Dendritic cell treated with granulocyte-macrophage colony-stimulating factor and Interleukin-4, amounts not matched to agents 40 ng/mL and 50 ng/mL, for 4 days (primary cell): ENCODE data around the gene CACNA1D.

Source experiments
- H3K27ac Mint-ChIP-seq: one replicate; pipeline ENCODE4 v1.8.0; 2022; ENCODE audit warnings: mild to moderate bottlenecking, mixed read lengths
- H3K27me3 Mint-ChIP-seq: one replicate; pipeline ENCODE4 v1.8.0; 2022; ENCODE audit warnings: mild to moderate bottlenecking, mixed read lengths
- H3K36me3 Mint-ChIP-seq: one replicate; pipeline ENCODE4 v1.8.0; 2022; ENCODE audit warnings: low read depth, mixed read lengths
- H3K4me1 Mint-ChIP-seq: one replicate; pipeline ENCODE4 v1.8.0; 2022; ENCODE audit warnings: low read depth, mixed read lengths
- H3K4me3 Mint-ChIP-seq: one replicate; pipeline ENCODE4 v1.8.0; 2022; ENCODE audit warnings: mild to moderate bottlenecking, moderate library complexity, mixed read lengths
- H3K9me3 Mint-ChIP-seq: one replicate; pipeline ENCODE4 v1.8.0; 2022; ENCODE audit warnings: mixed read lengths
- intact Hi-C: fragments of 100-400 bp; cut with micrococcal nuclease; formaldehyde crosslinking; loops from one replicate; pipeline ENCODE4 v1.15.0; 2022

Gene CACNA1D

DNA sequence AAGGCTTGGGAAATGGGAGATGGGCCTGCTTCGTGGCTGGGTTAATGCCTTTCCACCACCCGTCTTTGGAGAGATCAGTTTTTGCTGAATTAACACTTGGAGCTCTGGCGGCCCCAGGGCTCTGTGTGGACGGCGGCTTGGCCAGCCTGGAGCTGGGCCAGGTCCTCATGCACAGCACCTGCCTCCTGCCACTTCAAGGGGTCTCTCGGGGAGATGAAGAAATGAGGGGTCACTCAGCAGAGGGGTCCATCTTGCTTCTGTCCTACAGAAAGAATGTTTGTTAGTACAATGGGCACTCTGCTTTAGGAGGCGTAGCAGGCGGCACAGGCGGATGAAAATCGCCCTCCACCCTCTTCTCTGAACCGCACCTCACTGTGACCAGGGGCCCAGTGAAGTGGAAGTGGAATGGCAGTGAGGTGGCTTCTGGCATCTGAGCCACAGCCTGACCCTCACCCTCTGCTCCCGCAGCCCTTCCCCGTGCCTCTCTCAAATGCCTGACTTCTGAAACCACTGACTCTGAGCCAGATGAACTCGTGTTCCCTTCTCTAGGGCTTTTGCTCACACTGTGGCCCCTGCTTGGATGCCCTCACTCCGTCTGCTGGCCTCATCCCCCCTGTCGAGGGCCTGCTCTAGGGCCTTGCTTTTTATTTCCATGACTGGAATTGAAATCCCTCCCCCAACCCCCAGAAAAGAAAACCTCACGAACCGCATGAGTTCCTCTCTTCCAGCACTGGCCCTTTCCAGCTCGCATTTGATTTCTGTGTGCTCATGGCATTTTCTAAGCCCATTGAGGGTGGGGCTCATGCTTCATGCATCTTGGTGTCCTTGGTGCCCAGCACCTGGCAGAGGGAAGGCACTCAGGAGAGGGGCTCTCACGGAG is 309.6 kb downstream of the CACNA1D start:
- no peaks in the 10 kb centered on the region for H3K36me3 Mint-ChIP-seq
- H3K9me3 Mint-ChIP-seq, result no peaks in the 10 kb centered on the region
- no peak overlapping the region for H3K4me3 Mint-ChIP-seq
- peaks cover 29% of the 10 kb centered on the region for H3K4me1 Mint-ChIP-seq
- peak overlapping the region; percentile 2 for H3K27ac Mint-ChIP-seq
- intact Hi-C loops, result no loop called here
- H3K27me3 Mint-ChIP-seq, result peaks cover 54% of the 10 kb centered on the region

- Mint-ChIP-seq H3K4me3 (no peak overlapping the region), H3K4me1 (peaks cover 29% of the 10 kb centered on the region), H3K27me3 (peaks cover 54% of the 10 kb centered on the region), H3K9me3 (no peaks in the 10 kb centered on the region), H3K27ac (peak overlapping the region; percentile 2), H3K36me3 (no peaks in the 10 kb centered on the region)
- intact Hi-C loops, result no loop called here
These were observed 310.5 kb downstream of the CACNA1D start for GRCh38 chr3:53804697-53805462.

DNA sequence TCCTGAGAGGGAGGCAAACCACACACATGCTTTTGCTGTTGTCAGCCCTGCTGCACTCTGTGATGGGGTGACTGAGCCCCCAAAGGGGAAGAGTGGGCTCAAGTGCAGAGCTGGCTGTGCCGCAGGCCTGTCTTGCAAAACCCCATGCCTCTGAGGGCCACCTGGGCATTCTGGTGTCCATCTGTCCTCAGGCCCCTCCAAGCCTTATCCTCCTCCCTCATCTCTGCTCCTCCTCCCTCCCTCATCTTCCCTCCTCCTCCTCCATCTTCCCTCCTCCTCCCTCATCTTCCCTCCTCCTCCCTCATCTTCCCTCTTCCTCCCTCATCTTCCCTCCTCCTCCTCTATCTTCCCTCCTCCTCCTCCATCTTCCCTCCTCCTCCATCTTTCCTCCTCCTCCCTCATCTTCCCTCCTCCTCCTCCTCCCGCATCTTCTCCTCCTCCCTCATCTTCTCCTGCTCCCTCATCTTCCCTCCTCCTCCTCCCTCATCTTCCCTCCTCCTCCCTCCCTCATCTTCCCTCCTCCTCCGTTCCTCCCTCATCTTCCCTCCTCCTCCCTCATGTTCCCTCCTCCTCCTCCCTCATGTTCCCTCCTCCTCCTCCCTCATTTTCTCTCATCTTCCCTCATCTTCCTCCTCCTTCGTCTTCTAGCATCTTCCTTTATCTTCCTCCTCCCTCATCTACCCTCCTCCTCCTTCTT is 311.2 kb downstream of the CACNA1D start:
- H3K27ac Mint-ChIP-seq, result no peak overlapping the region
- H3K27me3 Mint-ChIP-seq, result peaks cover 52% of the 10 kb centered on the region
- no peak overlapping the region for H3K4me3 Mint-ChIP-seq
- no peaks in the 10 kb centered on the region for H3K36me3 Mint-ChIP-seq
- intact Hi-C loops, result no loop called here
- H3K9me3 Mint-ChIP-seq, result no peaks in the 10 kb centered on the region
- peaks cover 29% of the 10 kb centered on the region for H3K4me1 Mint-ChIP-seq

- H3K4me3 Mint-ChIP-seq, result no peak overlapping the region
- H3K9me3 Mint-ChIP-seq, result no peaks in the 10 kb centered on the region
- no peaks in the 10 kb centered on the region for H3K36me3 Mint-ChIP-seq
- H3K27me3 Mint-ChIP-seq, result peaks cover 50% of the 10 kb centered on the region
- intact Hi-C loops, result no loop called here
- H3K27ac Mint-ChIP-seq, result peak overlapping the region; percentile 56
- peaks cover 29% of the 10 kb centered on the region for H3K4me1 Mint-ChIP-seq
These were observed 312.0 kb downstream of the CACNA1D start for GRCh38 chr3:53806182-53807116.

GRCh38 chr3:53807117-53807810 is 312.9 kb downstream of the CACNA1D start:
- peaks cover 50% of the 10 kb centered on the region for H3K27me3 Mint-ChIP-seq
- peak overlapping the region; percentile 56 for H3K27ac Mint-ChIP-seq
- intact Hi-C loops, result no loop called here
- no peaks in the 10 kb centered on the region for H3K9me3 Mint-ChIP-seq
- H3K4me1 Mint-ChIP-seq, result peaks cover 29% of the 10 kb centered on the region
- no peak overlapping the region for H3K4me3 Mint-ChIP-seq
- H3K36me3 Mint-ChIP-seq, result no peaks in the 10 kb centered on the region

DNA sequence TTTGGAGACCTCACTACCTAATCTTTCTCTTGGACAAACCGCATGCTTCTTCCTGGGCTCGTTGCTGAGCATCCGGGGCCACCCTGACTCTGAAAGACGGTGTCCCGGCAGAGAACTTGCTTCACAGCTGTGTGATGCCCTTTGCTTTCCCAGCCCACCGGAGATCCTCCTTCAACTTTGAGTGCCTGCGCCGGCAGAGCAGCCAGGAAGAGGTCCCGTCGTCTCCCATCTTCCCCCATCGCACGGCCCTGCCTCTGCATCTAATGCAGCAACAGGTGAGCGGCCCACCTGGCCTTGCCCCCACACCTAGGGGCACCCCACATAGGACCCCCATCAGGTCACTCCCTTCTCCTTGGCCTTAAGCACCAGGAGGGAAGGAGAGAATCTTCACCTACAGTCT is 314.1 kb downstream of the CACNA1D start:
- Mint-ChIP-seq H3K4me1 (peaks cover 29% of the 10 kb centered on the region), H3K27ac (no peak overlapping the region), H3K36me3 (no peaks in the 10 kb centered on the region), H3K4me3 (no peak overlapping the region), H3K9me3 (no peaks in the 10 kb centered on the region), H3K27me3 (peaks cover 48% of the 10 kb centered on the region)
- intact Hi-C loops, result no loop called here

- no peak overlapping the region for H3K27ac Mint-ChIP-seq
- peaks cover 41% of the 10 kb centered on the region for H3K27me3 Mint-ChIP-seq
- no peak overlapping the region for H3K4me3 Mint-ChIP-seq
- no peaks in the 10 kb centered on the region for H3K36me3 Mint-ChIP-seq
- peaks cover 22% of the 10 kb centered on the region for H3K4me1 Mint-ChIP-seq
- H3K9me3 Mint-ChIP-seq, result no peaks in the 10 kb centered on the region
- intact Hi-C loops, result no loop called here
These were observed 314.9 kb downstream of the CACNA1D start for GRCh38 chr3:53809267-53809666.

DNA sequence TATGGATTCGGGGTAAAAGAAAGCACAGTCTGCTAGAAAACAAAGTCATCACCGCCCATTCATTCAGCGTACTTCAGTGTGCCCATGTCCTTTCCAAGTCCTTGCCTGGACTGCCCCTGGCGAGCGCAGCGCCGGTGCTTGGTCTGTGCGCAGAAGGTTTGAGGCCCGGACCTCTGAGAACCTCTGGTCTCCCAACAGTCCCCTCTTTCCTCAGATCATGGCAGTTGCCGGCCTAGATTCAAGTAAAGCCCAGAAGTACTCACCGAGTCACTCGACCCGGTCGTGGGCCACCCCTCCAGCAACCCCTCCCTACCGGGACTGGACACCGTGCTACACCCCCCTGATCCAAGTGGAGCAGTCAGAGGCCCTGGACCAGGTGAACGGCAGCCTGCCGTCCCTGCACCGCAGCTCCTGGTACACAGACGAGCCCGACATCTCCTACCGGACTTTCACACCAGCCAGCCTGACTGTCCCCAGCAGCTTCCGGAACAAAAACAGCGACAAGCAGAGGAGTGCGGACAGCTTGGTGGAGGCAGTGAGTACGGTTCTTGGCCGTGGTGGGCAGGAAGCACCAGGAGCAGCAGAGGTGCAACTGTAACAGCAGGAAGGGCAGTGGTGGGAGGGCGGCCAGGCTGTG is 315.5 kb downstream of the CACNA1D start:
- Mint-ChIP-seq H3K4me1 (peaks cover 15% of the 10 kb centered on the region), H3K36me3 (no peaks in the 10 kb centered on the region)

DNA sequence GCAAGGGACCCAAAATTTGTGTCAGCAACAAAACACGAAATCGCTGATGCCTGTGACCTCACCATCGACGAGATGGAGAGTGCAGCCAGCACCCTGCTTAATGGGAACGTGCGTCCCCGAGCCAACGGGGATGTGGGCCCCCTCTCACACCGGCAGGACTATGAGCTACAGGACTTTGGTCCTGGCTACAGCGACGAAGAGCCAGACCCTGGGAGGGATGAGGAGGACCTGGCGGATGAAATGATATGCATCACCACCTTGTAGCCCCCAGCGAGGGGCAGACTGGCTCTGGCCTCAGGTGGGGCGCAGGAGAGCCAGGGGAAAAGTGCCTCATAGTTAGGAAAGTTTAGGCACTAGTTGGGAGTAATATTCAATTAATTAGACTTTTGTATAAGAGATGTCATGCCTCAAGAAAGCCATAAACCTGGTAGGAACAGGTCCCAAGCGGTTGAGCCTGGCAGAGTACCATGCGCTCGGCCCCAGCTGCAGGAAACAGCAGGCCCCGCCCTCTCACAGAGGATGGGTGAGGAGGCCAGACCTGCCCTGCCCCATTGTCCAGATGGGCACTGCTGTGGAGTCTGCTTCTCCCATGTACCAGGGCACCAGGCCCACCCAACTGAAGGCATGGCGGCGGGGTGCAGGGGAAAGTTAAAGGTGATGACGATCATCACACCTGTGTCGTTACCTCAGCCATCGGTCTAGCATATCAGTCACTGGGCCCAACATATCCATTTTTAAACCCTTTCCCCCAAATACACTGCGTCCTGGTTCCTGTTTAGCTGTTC is 316.9 kb downstream of the CACNA1D start:
- Mint-ChIP-seq H3K27me3 (peaks cover 26% of the 10 kb centered on the region), H3K4me1 (peaks cover 5% of the 10 kb centered on the region), H3K36me3 (no peaks in the 10 kb centered on the region), H3K4me3 (no peak overlapping the region), H3K9me3 (no peaks in the 10 kb centered on the region), H3K27ac (no peak overlapping the region)
- intact Hi-C loops, result no loop called here

More for the DNA sequence above, 315.5 kb downstream of the CACNA1D start:
- Mint-ChIP-seq H3K9me3 (no peaks in the 10 kb centered on the region), H3K27me3 (peaks cover 37% of the 10 kb centered on the region), H3K4me3 (no peak overlapping the region), H3K27ac (no peak overlapping the region)
- intact Hi-C loops, result no loop called here

DNA sequence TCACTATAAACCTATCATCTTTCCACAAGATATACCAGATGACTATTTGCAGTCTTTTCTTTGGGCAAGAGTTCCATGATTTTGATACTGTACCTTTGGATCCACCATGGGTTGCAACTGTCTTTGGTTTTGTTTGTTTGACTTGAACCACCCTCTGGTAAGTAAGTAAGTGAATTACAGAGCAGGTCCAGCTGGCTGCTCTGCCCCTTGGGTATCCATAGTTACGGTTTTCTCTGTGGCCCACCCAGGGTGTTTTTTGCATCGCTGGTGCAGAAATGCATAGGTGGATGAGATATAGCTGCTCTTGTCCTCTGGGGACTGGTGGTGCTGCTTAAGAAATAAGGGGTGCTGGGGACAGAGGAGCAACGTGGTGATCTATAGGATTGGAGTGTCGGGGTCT is 318.0 kb downstream of the CACNA1D start:
- intact Hi-C loops, result no loop called here
- H3K9me3 Mint-ChIP-seq, result no peaks in the 10 kb centered on the region

DNA sequence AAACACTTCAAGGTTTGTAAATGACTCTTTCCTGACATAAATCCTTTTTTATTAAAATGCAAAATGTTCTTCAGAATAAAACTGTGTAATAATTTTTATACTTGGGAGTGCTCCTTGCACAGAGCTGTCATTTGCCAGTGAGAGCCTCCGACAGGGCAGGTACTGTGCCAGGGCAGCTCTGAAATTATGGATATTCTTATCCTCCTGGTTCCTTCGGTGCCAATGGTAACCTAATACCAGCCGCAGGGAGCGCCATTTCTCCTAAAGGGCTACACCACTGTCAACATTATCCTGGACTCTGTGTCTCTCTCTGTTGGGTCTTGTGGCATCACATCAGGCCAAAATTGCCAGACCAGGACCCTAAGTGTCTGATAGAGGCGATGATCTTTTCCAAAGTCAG is 318.8 kb downstream of the CACNA1D start:
- no peaks in the 10 kb centered on the region for H3K4me1 Mint-ChIP-seq
- intact Hi-C loops, result no loop called here
- peaks cover 8% of the 10 kb centered on the region for H3K36me3 Mint-ChIP-seq
- H3K4me3 Mint-ChIP-seq, result no peak overlapping the region
- no peaks in the 10 kb centered on the region for H3K9me3 Mint-ChIP-seq
- peaks cover 28% of the 10 kb centered on the region for H3K27me3 Mint-ChIP-seq
- no peak overlapping the region for H3K27ac Mint-ChIP-seq

More for the DNA sequence above, 318.0 kb downstream of the CACNA1D start:
- peaks cover under 1% of the 10 kb centered on the region for H3K36me3 Mint-ChIP-seq
- no peak overlapping the region for H3K27ac Mint-ChIP-seq
- peaks cover 24% of the 10 kb centered on the region for H3K27me3 Mint-ChIP-seq
- no peak overlapping the region for H3K4me3 Mint-ChIP-seq
- H3K4me1 Mint-ChIP-seq, result no peaks in the 10 kb centered on the region

DNA sequence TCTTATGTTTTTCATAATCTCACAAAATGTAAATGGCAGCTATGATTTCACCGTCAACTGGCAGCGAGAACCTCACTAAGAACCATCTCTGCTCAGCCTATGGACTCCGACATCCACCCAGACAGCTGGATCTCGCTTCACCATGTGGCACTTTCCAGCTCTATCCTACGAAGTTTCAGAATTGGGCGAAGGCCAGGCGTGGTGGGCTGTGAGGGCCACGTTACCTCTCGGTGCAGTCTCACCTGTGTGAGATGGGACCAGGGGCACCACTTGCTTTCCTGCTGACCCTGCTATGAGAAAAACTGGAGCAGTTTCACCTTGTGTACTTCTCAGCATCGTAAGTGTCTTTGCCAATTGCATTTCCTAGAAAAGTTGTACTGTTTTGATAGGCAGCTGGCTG is 319.5 kb downstream of the CACNA1D start:
- H3K9me3 Mint-ChIP-seq, result no peaks in the 10 kb centered on the region
- H3K36me3 Mint-ChIP-seq, result peaks cover 14% of the 10 kb centered on the region
- intact Hi-C loops, result no loop called here
- H3K4me1 Mint-ChIP-seq, result no peaks in the 10 kb centered on the region
- no peak overlapping the region for H3K4me3 Mint-ChIP-seq
- H3K27ac Mint-ChIP-seq, result no peak overlapping the region
- peaks cover 29% of the 10 kb centered on the region for H3K27me3 Mint-ChIP-seq
